Brain microvascular endothelial cell (primary cell): ENCODE data around the gene F10.

ENCODE experiments used
- DNase-seq: peaks from one replicate; pipeline ENCODE4 v3.0.0-alpha.2; 2020
- H3K27ac ChIP-seq: fragments of 250-450 bp; sonication (Bioruptor Pico); 2 replicates; pipeline ENCODE4 v1.5.1; 2020; ENCODE audit warnings: mild to moderate bottlenecking, moderate library complexity
- H3K27me3 ChIP-seq: fragments of 250-450 bp; sonication (Bioruptor Pico); replicated peaks from 2 replicates; pipeline ENCODE4 v1.5.1; 2020; ENCODE audit warnings: mild to moderate bottlenecking
- H3K36me3 ChIP-seq: fragments of 250-450 bp; sonication (Bioruptor Pico); replicated peaks from 2 replicates; pipeline ENCODE4 v1.5.1; 2020; ENCODE audit warnings: mild to moderate bottlenecking
- H3K4me3 ChIP-seq: 2 replicates; pipeline ENCODE4 v1.5.1; 2011; ENCODE audit warnings: low read depth, mild to moderate bottlenecking, control low read depth, low read length, moderate library complexity
- in situ Hi-C: cut with HindIII; loops from 2 replicates; pipeline ENCODE4 v1.10.0; 2017; ENCODE audit warnings: low sequenced_read_pairs, low pct_ligation_motif_present
- TF ChIP-seq, protein P1 (sequence below): IDR thresholded peaks from 2 replicates; pipeline ENCODE4 v1.5.1; 2011; ENCODE audit warnings: low read depth, mild to moderate bottlenecking, moderate library complexity, low read length, control low read depth, inconsistent platforms; ENCODE audit errors: missing control alignments

Gene F10

DNA sequence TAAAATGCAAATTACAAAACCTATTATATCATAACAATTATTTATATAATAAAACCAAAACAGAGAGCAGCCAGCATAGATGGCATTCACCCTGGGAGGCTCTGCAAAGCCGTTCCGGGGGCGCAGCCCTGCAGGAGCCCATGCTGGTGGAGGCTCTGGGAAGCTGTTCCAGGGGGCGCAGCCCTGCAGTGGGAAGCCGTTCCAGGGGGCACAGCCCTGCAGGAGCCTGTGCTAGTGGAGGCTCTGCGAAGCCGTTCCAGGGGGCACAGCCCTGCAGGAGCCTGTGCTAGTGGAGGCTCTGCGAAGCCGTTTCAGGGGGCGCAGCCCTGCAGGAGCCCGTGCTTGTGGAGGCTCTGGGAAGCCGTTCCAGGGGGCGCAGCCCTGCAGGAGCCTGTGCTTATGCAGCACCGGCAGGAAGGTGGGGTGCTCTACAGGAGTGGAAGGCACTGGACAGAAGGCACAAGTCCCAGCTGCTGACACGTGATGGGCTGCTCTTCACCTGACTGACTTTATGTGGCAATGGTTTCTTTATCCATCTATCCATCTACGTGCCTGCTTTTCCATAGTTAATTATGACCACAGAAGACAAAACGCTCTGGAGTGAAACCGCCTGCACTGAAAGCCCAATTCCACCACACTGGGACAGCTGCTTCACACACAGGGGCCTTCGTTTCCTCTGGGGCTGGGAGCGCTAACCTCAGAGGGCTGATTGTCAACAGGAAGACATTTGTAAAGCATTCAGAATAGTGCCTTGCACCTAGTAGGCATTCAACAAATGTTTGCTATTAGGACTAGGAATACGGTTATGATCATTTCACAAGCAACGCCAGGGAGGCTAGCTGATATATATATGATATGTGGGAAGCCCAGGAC is 62.2 kb downstream of the F10 start:
- Histone ChIP-seq H3K4me3 (no peak overlapping the region), H3K36me3 (peaks cover 13% of the 10 kb centered on the region), H3K27me3 (no peaks in the 10 kb centered on the region), H3K27ac (peak overlapping the region; percentile 67)
- TF ChIP-seq, protein P1, sequence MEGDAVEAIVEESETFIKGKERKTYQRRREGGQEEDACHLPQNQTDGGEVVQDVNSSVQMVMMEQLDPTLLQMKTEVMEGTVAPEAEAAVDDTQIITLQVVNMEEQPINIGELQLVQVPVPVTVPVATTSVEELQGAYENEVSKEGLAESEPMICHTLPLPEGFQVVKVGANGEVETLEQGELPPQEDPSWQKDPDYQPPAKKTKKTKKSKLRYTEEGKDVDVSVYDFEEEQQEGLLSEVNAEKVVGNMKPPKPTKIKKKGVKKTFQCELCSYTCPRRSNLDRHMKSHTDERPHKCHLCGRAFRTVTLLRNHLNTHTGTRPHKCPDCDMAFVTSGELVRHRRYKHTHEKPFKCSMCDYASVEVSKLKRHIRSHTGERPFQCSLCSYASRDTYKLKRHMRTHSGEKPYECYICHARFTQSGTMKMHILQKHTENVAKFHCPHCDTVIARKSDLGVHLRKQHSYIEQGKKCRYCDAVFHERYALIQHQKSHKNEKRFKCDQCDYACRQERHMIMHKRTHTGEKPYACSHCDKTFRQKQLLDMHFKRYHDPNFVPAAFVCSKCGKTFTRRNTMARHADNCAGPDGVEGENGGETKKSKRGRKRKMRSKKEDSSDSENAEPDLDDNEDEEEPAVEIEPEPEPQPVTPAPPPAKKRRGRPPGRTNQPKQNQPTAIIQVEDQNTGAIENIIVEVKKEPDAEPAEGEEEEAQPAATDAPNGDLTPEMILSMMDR = peak; percentile 3
- in situ Hi-C loops = no loop called here
- DNase-seq = peak; percentile 7

DNA sequence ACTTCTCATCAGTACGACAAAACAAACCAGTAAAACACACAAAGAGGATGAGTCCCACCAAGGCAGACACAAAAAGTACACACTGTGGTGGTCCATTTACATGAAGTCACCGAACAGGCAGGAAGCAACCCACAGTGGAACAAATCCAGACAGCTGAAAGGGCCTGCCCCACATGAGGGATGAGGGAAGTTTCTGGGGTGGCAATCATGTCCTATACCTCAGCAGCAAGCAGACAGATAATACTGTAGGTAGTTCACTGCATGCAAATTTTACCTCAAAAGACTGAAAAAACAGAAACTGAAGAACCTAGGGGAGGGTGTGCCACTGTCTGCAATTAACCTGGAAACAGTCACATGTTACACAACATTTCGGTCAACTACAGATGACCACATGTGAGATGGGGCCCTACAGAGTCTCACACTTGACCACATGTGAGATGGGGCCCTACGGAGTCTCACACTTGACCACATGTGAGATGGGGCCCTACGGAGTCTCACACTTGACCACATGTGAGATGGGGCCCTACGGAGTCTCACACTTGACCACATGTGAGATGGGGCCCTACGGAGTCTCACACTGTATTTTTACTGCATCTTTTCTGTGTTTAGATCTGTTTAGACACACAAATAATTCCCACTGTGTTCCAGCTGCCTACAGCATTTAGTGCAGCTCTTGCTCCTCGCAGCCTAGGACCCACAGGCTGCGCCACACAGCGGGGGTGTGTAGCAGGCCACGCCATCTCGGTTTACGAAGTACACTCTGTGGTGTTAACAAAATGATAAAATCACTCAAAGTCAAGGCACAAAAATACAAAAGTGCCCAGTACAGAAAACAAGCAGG is 63.7 kb downstream of the F10 start:
- Histone ChIP-seq H3K27me3 (no peaks in the 10 kb centered on the region), H3K4me3 (no peak overlapping the region), H3K27ac (peak overlapping the region; percentile 95), H3K36me3 (peaks cover 8% of the 10 kb centered on the region)
- TF ChIP-seq, protein P1 = no peak
- in situ Hi-C loops = no loop called here
- DNase-seq = peak; percentile 31

DNA sequence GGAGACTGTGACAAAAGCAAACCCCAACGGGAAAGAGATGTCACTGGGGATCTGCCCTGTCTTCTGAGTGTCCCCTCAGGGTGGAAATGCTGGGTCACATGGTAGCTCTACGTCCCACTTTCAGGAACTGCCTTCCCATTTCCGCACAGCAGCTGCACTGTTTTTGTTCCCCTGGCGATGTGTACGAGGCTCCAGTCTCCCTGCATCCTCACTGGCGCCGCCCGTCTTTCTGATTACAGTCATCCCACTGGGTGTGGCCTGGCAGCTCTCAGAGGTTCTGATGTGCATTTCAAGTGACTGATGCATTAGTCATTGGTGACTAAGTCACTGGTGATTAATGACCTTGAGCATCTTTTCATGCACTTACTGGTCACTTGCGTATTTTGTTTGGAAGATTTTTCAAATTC is 64.7 kb downstream of the F10 start:
- Histone ChIP-seq H3K36me3 (peaks cover 8% of the 10 kb centered on the region), H3K4me3 (peak overlapping the region; percentile 37), H3K27me3 (no peaks in the 10 kb centered on the region), H3K27ac (peak overlapping the region; percentile 95)
- TF ChIP-seq, protein P1 = no peak
- DNase-seq = peak; percentile 100
- in situ Hi-C loops = no loop called here

DNA sequence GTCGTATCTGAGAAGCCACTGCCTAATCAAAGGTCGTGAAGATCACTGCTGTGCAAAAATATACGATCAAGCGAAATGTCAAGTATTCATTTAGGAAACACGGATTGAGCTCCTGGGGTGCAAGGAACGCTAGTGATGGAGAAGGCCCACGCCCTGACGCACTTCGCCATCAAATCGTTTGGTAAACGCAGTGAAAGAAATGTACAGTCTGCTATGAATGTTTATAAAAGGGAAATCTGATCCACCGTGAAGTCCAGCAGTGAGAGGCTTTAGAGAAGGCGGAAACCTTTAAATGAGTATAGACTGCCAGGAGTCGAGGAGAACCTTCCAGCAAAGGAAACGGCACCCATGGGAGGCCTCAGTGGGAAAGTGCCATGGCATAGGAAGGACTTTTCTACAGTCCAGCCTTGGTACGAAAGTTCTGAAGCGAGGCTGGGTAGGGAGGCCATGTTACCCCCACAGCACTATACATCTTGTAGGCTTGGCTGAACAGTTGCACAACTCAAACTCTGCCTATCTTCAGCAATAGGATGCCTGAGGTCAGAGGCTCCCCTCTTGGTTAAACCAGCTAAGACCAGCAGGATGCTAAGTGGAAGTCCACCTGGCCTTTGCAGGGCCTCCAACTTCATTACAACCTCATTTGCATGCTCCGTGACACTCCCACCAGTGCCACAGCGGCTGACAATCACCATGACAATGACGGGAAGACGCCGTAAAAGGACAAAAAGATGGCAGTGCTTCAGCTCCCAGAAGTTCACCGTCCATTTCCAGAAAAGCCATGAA is 65.5 kb downstream of the F10 start:
- in situ Hi-C loops = no loop called here
- no peak overlapping the region for H3K4me3 ChIP-seq
- H3K36me3 ChIP-seq = peaks cover 11% of the 10 kb centered on the region
- TF ChIP-seq, protein P1 = no peak
- no peaks in the 10 kb centered on the region for H3K27me3 ChIP-seq
- H3K27ac ChIP-seq = peak overlapping the region; percentile 95
- peak; percentile 84 for DNase-seq

DNA sequence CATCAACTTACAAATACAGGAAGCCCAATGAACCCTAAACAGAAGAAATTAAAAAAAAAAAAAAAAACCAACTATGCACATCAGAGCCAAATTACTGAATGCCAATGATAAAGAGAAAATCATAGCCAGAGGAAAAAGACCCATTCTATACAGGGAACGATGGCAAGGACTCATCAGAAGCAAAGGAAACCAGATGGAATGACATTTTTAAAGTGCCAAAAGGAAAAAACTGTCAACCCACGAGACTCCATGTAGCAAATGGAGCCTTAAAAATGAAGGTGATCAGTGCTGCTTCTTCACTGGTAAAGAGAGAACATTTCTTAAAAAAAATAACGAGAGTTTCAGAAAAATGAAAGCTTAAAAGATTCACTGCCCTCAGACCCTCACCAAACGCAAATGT is 67.6 kb downstream of the F10 start:
- Histone ChIP-seq H3K36me3 (peaks cover 26% of the 10 kb centered on the region), H3K27me3 (no peaks in the 10 kb centered on the region)
- in situ Hi-C loops = no loop called here

More for the DNA sequence above, 67.6 kb downstream of the F10 start:
- no peak for DNase-seq
- TF ChIP-seq, protein P1 = no peak
- H3K4me3 ChIP-seq = no peak overlapping the region
- no peak overlapping the region for H3K27ac ChIP-seq
